GM19467 (cell line): Measurements from ENCODE around the gene CSF3R.
A peak's percentile ranks its signal among the peaks of the same experiment; 100 is the strongest.

ENCODE experiments used
- ATAC-seq: cut with Tn5 transposase; IDR thresholded peaks from one replicate; pipeline ENCODE4 v1.9.1; 2021; ENCODE audit warnings: mild to moderate bottlenecking, moderate library complexity; ENCODE audit not compliant: unreplicated experiment

The CSF3R gene

GRCh38 chr1:36421649-36422048 is 61.1 kb downstream of the CSF3R start:
- ATAC-seq: no peak

- peak; percentile 69 for ATAC-seq
Measured at GRCh38 chr1:36420836-36421317, 61.8 kb downstream of the CSF3R start.

- no peak for ATAC-seq
Measured at GRCh38 chr1:36420409-36420808, 62.3 kb downstream of the CSF3R start.

- ATAC-seq: no peak
Measured at GRCh38 chr1:36419569-36419968, 63.1 kb downstream of the CSF3R start.

GRCh38 chr1:36419140-36419539 is 63.6 kb downstream of the CSF3R start:
- ATAC-seq: no peak

GRCh38 chr1:36417931-36418330 is 64.8 kb downstream of the CSF3R start:
- no peak for ATAC-seq
